ENCODE results near the gene LRRFIP2. TPM values are rescaled to one million over a fixed set of nuclear protein-coding genes. Genes with fewer than 3 reads are reported as not detected.
A peak's percentile ranks its signal among the peaks of the same experiment; 100 is the strongest.
"Not testable (repeated sequence)": the region's sequence is repeated elsewhere in the genome, so short reads cannot be mapped to it uniquely, and the experiment has no call there.

Gene LRRFIP2
- total RNA-seq, 2 donors from 2014 or later: 102 to 134 TPM

- TF ChIP-seq CTCF (IDR thresholded peaks at IDR 0.05) (no peak), POLR2AphosphoS5 (IDR thresholded peaks at IDR 0.05) (no peak), POLR2A (IDR thresholded peaks at IDR 0.05) (no peak)
- 71% methylated on average over 2 of the region's 2 CpGs for WGBS
Observed at GRCh38 chr3:37154668-37155314, 19.6 kb downstream of the LRRFIP2 start.

GRCh38 chr3:37150621-37151020 is 23.8 kb downstream of the LRRFIP2 start:
- no peaks in the 10 kb centered on the region for H3K36me3 ChIP-seq
- peaks cover under 1% of the 10 kb centered on the region for H3K4me1 ChIP-seq (replicated peaks)
- intact Hi-C loops (cut with DNase I): no loop called here
- no peaks in the 10 kb centered on the region for H3K27me3 ChIP-seq (replicated peaks; ENCODE audit: insufficient read depth)
- H3K27ac ChIP-seq: no peak overlapping the region
- no peaks in the 10 kb centered on the region for H3K9me3 ChIP-seq
- no peak for DNase-seq (ENCODE audit: low spot score)
- WGBS: 100% methylated on average over 1 of the region's 1 CpG
- TF ChIP-seq POLR2AphosphoS5 (IDR thresholded peaks at IDR 0.05): no peak
- no peak for TF ChIP-seq CTCF (IDR thresholded peaks at IDR 0.05)
- no peak for TF ChIP-seq POLR2A (IDR thresholded peaks at IDR 0.05)
- no peak overlapping the region for H3K4me3 ChIP-seq

More at GRCh38 chr3:37154668-37155314, 19.6 kb downstream of the LRRFIP2 start:
- no peak for DNase-seq (ENCODE audit: low spot score)
- H3K9me3 ChIP-seq: no peaks in the 10 kb centered on the region
- H3K27me3 ChIP-seq (replicated peaks; ENCODE audit: insufficient read depth): no peaks in the 10 kb centered on the region
- H3K36me3 ChIP-seq: no peaks in the 10 kb centered on the region
- H3K4me1 ChIP-seq (replicated peaks): no peaks in the 10 kb centered on the region
- intact Hi-C loops (cut with DNase I): no loop called here
- no peak overlapping the region for H3K27ac ChIP-seq
- H3K4me3 ChIP-seq: no peak overlapping the region

GRCh38 chr3:37149257-37149656 is 25.1 kb downstream of the LRRFIP2 start:
- intact Hi-C loops (cut with DNase I): no loop called here
- no peak for TF ChIP-seq POLR2AphosphoS5 (IDR thresholded peaks at IDR 0.05)
- TF ChIP-seq POLR2A (IDR thresholded peaks at IDR 0.05): no peak
- no peak for TF ChIP-seq CTCF (IDR thresholded peaks at IDR 0.05)
- Histone ChIP-seq H3K9me3 (no peaks in the 10 kb centered on the region), H3K27ac (peak overlapping the region in 1 of 2 donors; percentile 14), H3K4me3 (no peak overlapping the region), H3K4me1 (replicated peaks) (peaks cover 5% of the 10 kb centered on the region), H3K27me3 (replicated peaks; ENCODE audit: insufficient read depth) (no peaks in the 10 kb centered on the region), H3K36me3 (no peaks in the 10 kb centered on the region)
- 88% methylated on average over 4 of the region's 4 CpGs for WGBS
- DNase-seq (ENCODE audit: low spot score): no peak

- no peak for DNase-seq (ENCODE audit: low spot score)
- no peak overlapping the region for H3K4me3 ChIP-seq
- H3K4me1 ChIP-seq (replicated peaks): peaks cover 5% of the 10 kb centered on the region
- 44% methylated on average over 3 of the region's 3 CpGs for WGBS
- peak overlapping the region in 1 of 2 donors; percentile 14 for H3K27ac ChIP-seq
- H3K27me3 ChIP-seq (replicated peaks; ENCODE audit: insufficient read depth): no peaks in the 10 kb centered on the region
- TF ChIP-seq POLR2AphosphoS5 (IDR thresholded peaks at IDR 0.05) (no peak), CTCF (IDR thresholded peaks at IDR 0.05) (no peak), POLR2A (IDR thresholded peaks at IDR 0.05) (no peak)
- H3K36me3 ChIP-seq: no peaks in the 10 kb centered on the region
- H3K9me3 ChIP-seq: no peaks in the 10 kb centered on the region
- intact Hi-C loops (cut with DNase I): no loop called here
Observed at GRCh38 chr3:37148208-37148607, 26.2 kb downstream of the LRRFIP2 start.

- H3K4me1 ChIP-seq (replicated peaks): peaks cover 5% of the 10 kb centered on the region
- no peak overlapping the region for H3K27ac ChIP-seq
- DNase-seq (ENCODE audit: low spot score): no peak
- H3K36me3 ChIP-seq: no peaks in the 10 kb centered on the region
- no peaks in the 10 kb centered on the region for H3K27me3 ChIP-seq (replicated peaks; ENCODE audit: insufficient read depth)
- intact Hi-C loops (cut with DNase I): no loop called here
- WGBS: 52% methylated on average over 4 of the region's 4 CpGs
- no peak for TF ChIP-seq CTCF (IDR thresholded peaks at IDR 0.05)
- TF ChIP-seq POLR2AphosphoS5 (IDR thresholded peaks at IDR 0.05): no peak
- no peak for TF ChIP-seq POLR2A (IDR thresholded peaks at IDR 0.05)
- H3K9me3 ChIP-seq: no peaks in the 10 kb centered on the region
- no peak overlapping the region for H3K4me3 ChIP-seq
Observed at GRCh38 chr3:37147666-37148065, 26.7 kb downstream of the LRRFIP2 start.

GRCh38 chr3:37146927-37147326 is 27.5 kb downstream of the LRRFIP2 start:
- H3K9me3 ChIP-seq; H3K27me3 ChIP-seq (replicated peaks; ENCODE audit: insufficient read depth); intact Hi-C loops (cut with DNase I); DNase-seq (ENCODE audit: low spot score); H3K4me3 ChIP-seq; H3K4me1 ChIP-seq (replicated peaks); H3K36me3 ChIP-seq: not testable (repeated sequence)
- 94% methylated on average over 2 of the region's 2 CpGs for WGBS
- peak overlapping the region in 1 of 2 donors; percentile 71 for H3K27ac ChIP-seq
